Measurements from ENCODE around the gene VKORC1.

The VKORC1 gene

DNA sequence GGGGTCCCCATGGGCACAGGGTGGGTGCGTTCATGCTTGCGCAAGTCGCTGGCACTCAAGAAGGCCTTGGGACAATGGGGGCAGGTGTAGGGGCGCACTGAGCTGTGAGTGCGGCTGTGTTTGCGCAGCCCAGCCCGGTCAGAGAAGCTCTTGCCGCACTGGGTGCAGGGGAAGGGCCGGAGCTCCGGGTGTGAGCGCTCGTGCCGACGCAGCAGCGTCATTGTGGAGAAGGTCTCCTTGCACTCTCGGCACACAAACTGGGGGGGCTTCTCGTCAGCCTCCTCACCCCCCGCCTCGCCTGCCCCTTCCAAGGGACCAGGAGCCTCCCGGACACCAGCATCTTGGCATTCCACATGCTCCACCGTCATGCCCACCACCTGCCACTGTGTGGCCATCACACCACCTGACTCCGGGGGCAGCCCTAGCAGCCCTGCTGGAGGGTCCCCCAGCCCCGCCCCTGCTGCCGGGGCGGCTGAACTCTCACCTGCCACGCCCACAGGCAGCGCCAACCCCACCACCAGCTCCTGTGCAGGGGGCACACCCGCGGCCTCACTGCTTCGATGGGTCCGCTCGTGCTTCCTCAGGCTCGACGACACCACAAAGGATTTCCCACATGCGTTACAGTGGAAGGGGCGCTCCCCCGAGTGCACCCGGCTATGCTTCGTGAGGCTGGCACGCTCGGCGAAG, 33.3 kb downstream of the VKORC1 start:
- TF ChIP-seq, protein P1, sequence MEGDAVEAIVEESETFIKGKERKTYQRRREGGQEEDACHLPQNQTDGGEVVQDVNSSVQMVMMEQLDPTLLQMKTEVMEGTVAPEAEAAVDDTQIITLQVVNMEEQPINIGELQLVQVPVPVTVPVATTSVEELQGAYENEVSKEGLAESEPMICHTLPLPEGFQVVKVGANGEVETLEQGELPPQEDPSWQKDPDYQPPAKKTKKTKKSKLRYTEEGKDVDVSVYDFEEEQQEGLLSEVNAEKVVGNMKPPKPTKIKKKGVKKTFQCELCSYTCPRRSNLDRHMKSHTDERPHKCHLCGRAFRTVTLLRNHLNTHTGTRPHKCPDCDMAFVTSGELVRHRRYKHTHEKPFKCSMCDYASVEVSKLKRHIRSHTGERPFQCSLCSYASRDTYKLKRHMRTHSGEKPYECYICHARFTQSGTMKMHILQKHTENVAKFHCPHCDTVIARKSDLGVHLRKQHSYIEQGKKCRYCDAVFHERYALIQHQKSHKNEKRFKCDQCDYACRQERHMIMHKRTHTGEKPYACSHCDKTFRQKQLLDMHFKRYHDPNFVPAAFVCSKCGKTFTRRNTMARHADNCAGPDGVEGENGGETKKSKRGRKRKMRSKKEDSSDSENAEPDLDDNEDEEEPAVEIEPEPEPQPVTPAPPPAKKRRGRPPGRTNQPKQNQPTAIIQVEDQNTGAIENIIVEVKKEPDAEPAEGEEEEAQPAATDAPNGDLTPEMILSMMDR (IDR thresholded peaks at IDR 0.05; ENCODE audit: insufficient read depth, low read length, poor library complexity, severe bottlenecking) = no peak
- Histone ChIP-seq H3K36me3 (ENCODE audit: control insufficient read depth, insufficient read depth, low read length) (peaks cover 23% of the 10 kb centered on the region), H3K4me3 (replicated peaks; ENCODE audit: low read depth, low read length) (no peak overlapping the region), H3K27me3 (replicated peaks; ENCODE audit: control insufficient read depth, insufficient read depth, low read length) (no peaks in the 10 kb centered on the region)
- DNase-seq (ENCODE audit: extremely low read depth, insufficient read length) = no peak

DNA sequence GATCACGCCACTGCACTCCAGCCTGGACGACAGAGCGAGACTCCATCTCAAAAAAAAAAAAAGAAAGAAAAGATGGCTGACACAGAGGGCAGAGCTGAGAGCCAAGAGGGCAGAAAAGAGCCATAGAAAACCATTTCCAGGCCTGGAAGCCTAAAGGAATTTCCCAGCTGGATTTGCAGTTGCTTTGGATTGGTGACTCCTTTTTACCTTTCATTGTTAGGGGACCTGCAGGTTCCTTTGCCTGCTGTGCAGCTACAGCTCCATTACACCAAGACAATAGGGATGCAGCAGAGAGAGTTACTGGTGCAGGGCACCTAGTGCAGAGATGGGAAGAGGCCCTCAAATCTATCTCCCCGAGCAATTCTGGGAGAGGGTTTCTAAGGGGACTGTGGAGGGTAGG, 39.0 kb downstream of the VKORC1 start:
- no peak for DNase-seq (ENCODE audit: extremely low read depth, insufficient read length)
- Histone ChIP-seq H3K27me3 (replicated peaks; ENCODE audit: control insufficient read depth, insufficient read depth, low read length) (no peaks in the 10 kb centered on the region), H3K36me3 (ENCODE audit: control insufficient read depth, insufficient read depth, low read length) (no peaks in the 10 kb centered on the region; the same call in 1 of the 2 replicates), H3K4me3 (replicated peaks; ENCODE audit: low read depth, low read length) (no peak overlapping the region)
- TF ChIP-seq, protein P1 (IDR thresholded peaks at IDR 0.05; ENCODE audit: insufficient read depth, low read length, poor library complexity, severe bottlenecking) = no peak

DNA sequence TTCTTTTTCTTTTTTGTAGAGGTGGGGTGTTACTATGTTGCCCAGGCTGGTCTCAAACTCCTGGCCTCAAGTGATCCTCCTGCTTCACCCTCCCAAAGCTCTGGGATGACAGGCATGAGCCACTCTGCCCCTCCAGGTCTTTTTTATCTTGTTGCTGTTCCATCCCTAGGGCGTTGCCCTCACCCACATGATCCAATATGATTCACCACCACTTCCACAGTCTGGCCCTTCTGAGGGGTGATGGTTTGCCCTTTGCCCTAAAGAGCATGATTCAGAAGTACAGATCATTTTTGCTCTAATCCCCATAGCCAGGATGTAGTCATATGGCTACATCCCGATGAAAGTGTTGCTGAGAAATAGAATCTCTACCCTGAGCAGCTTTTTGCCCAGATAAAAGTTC, 42.5 kb downstream of the VKORC1 start:
- TF ChIP-seq, protein P1 (IDR thresholded peaks at IDR 0.05; ENCODE audit: insufficient read depth, low read length, poor library complexity, severe bottlenecking) = no peak
- no peak overlapping the region for H3K4me3 ChIP-seq (replicated peaks; ENCODE audit: low read depth, low read length)
- no peaks in the 10 kb centered on the region for H3K36me3 ChIP-seq (ENCODE audit: control insufficient read depth, insufficient read depth, low read length)
- no peak for DNase-seq (ENCODE audit: extremely low read depth, insufficient read length)
- H3K27me3 ChIP-seq (replicated peaks; ENCODE audit: control insufficient read depth, insufficient read depth, low read length) = no peaks in the 10 kb centered on the region

DNA sequence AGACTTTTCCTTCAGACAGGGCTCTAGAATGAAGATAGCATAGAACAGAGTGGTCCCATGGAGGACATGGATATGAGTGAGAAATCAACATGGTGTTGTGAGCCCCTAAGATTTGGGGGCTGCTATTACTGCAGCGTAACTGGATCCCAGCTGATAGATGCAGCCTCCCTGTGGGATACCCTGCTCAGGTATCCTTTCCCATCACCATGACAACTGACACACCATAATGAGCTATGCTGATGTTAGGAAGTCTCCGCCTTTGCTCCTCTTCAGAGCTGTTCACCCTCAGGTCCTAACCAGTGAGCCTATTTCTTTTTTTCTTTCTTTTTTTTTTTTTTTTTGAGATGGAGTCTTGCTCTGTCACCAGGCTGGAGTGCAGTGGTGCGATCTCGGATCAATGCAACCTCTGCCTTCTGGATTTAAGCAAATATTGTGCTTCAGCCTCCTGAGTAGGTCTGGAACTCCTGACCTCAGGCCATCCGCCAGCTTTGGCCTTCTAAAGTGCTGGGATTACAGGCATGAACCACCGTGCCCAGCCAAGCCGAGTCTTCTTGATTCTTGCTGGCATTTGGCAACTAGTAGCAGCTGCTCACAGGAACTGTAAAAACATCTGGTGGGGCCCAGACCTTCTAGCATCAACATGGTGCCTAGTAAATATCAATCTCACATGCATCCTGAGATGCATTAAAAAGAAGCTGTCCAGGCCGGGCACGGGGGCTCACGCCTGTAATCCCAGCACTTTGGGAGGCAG, 44.1 kb downstream of the VKORC1 start:
- no peak for DNase-seq (ENCODE audit: extremely low read depth, insufficient read length)
- TF ChIP-seq, protein P1 (IDR thresholded peaks at IDR 0.05; ENCODE audit: insufficient read depth, low read length, poor library complexity, severe bottlenecking) = no peak
- H3K4me3 ChIP-seq (replicated peaks; ENCODE audit: low read depth, low read length) = no peak overlapping the region
- H3K27me3 ChIP-seq (replicated peaks; ENCODE audit: control insufficient read depth, insufficient read depth, low read length) = no peaks in the 10 kb centered on the region
- H3K36me3 ChIP-seq (ENCODE audit: control insufficient read depth, insufficient read depth, low read length) = no peaks in the 10 kb centered on the region

DNA sequence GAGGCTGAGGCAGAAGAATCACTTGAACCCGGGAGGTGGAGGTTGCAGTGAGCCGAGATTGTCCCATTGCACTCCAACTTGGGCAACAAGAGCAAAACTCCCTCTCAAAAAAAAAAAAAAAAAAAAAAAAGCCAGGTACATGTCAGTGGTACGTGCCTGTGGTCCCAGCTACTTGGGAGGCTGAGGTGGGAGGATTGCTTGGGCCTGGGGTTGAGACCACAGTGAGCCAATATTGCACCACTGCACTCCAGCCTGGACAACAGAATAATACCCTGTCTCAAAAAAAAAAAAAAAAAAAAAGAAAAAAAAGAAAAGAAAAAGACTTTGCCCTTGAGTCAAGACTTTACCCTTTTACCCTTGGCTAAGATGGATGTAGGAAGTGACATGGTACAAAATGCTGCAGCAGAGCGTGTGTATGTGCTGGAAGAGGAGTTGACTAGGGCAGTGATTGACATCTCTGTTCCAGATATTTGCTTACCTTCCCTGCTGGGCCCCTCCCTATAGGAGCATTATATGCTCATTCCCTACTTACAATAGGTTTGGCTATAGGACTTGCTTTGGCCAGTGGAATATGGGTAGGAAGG, 50.6 kb downstream of the VKORC1 start:
- TF ChIP-seq, protein P1 (IDR thresholded peaks at IDR 0.05; ENCODE audit: insufficient read depth, low read length, poor library complexity, severe bottlenecking) = no peak
- no peak for DNase-seq (ENCODE audit: extremely low read depth, insufficient read length)
- Histone ChIP-seq H3K36me3 (ENCODE audit: control insufficient read depth, insufficient read depth, low read length) (peaks cover 17% of the 10 kb centered on the region), H3K27me3 (replicated peaks; ENCODE audit: control insufficient read depth, insufficient read depth, low read length) (no peaks in the 10 kb centered on the region), H3K4me3 (replicated peaks; ENCODE audit: low read depth, low read length) (no peak overlapping the region)
